ENCODE results near the gene NDUFC2. TPM values are rescaled to one million over a fixed set of nuclear protein-coding genes. Genes with fewer than 3 reads are reported as not detected.
"Not testable (repeated sequence)": the region's sequence is repeated elsewhere in the genome, so short reads cannot be mapped to it uniquely, and the experiment has no call there.

Gene NDUFC2
- total RNA-seq, 1 experiment from 2014 or later, result 183 TPM

- DNase-seq (ENCODE audit: low spot score); in situ Hi-C loops (cut with HindIII; ENCODE audit: low sequenced_read_pairs): not testable (repeated sequence)
Observed at GRCh38 chr11:78059749-78060328, 19.8 kb downstream of the NDUFC2 start.

- in situ Hi-C loops (cut with HindIII; ENCODE audit: low sequenced_read_pairs), result no loop called here
Observed at GRCh38 chr11:78057462-78058055, 22.1 kb downstream of the NDUFC2 start.

GRCh38 chr11:78056093-78056492 is 23.6 kb downstream of the NDUFC2 start:
- in situ Hi-C loops (cut with HindIII; ENCODE audit: low sequenced_read_pairs), result no loop called here

More at GRCh38 chr11:78057462-78058055, 22.1 kb downstream of the NDUFC2 start:
- DNase-seq (ENCODE audit: low spot score), result no peak

GRCh38 chr11:78054971-78055370 is 24.7 kb downstream of the NDUFC2 start:
- in situ Hi-C loops (cut with HindIII; ENCODE audit: low sequenced_read_pairs), result no loop called here
- DNase-seq (ENCODE audit: low spot score), result no peak

More at GRCh38 chr11:78056093-78056492, 23.6 kb downstream of the NDUFC2 start:
- no peak for DNase-seq (ENCODE audit: low spot score)

GRCh38 chr11:78050964-78051831 is 28.5 kb downstream of the NDUFC2 start:
- no peak for DNase-seq (ENCODE audit: low spot score)
- in situ Hi-C loops (cut with HindIII; ENCODE audit: low sequenced_read_pairs), result no loop called here

- in situ Hi-C loops (cut with HindIII; ENCODE audit: low sequenced_read_pairs), result no loop called here
- no peak for DNase-seq (ENCODE audit: low spot score)
Observed at GRCh38 chr11:78049348-78049747, 30.3 kb downstream of the NDUFC2 start.

- in situ Hi-C loops (cut with HindIII; ENCODE audit: low sequenced_read_pairs), result no loop called here
- no peak for DNase-seq (ENCODE audit: low spot score)
Observed at GRCh38 chr11:78048561-78048960, 31.1 kb downstream of the NDUFC2 start.

GRCh38 chr11:78046486-78046854 is 33.2 kb downstream of the NDUFC2 start:
- DNase-seq (ENCODE audit: low spot score), result no peak
- in situ Hi-C loops (cut with HindIII; ENCODE audit: low sequenced_read_pairs), result no loop called here

- in situ Hi-C loops (cut with HindIII; ENCODE audit: low sequenced_read_pairs), result no loop called here
- peak; percentile 86 for DNase-seq (ENCODE audit: low spot score)
Observed at GRCh38 chr11:78045851-78046485, 33.7 kb downstream of the NDUFC2 start.

- DNase-seq (ENCODE audit: low spot score), result no peak
- in situ Hi-C loops (cut with HindIII; ENCODE audit: low sequenced_read_pairs), result no loop called here
Observed at GRCh38 chr11:78044706-78045105, 35.0 kb downstream of the NDUFC2 start.

- in situ Hi-C loops (cut with HindIII; ENCODE audit: low sequenced_read_pairs), result no loop called here
- DNase-seq (ENCODE audit: low spot score), result no peak
Observed at GRCh38 chr11:78041843-78042440, 37.7 kb downstream of the NDUFC2 start.

GRCh38 chr11:78041380-78041719 is 38.3 kb downstream of the NDUFC2 start:
- in situ Hi-C loops (cut with HindIII; ENCODE audit: low sequenced_read_pairs); DNase-seq (ENCODE audit: low spot score): not testable (repeated sequence)

GRCh38 chr11:78040691-78041379 is 38.8 kb downstream of the NDUFC2 start:
- in situ Hi-C loops (cut with HindIII; ENCODE audit: low sequenced_read_pairs), result no loop called here
- no peak for DNase-seq (ENCODE audit: low spot score)

GRCh38 chr11:78039919-78040671 is 39.6 kb downstream of the NDUFC2 start:
- in situ Hi-C loops (cut with HindIII; ENCODE audit: low sequenced_read_pairs), result no loop called here
- DNase-seq (ENCODE audit: low spot score), result no peak

GRCh38 chr11:78039391-78039918 is 40.2 kb downstream of the NDUFC2 start:
- in situ Hi-C loops (cut with HindIII; ENCODE audit: low sequenced_read_pairs), result no loop called here
- no peak for DNase-seq (ENCODE audit: low spot score)

GRCh38 chr11:78038697-78039313 is 40.9 kb downstream of the NDUFC2 start:
- in situ Hi-C loops (cut with HindIII; ENCODE audit: low sequenced_read_pairs), result no loop called here
- DNase-seq (ENCODE audit: low spot score), result no peak

GRCh38 chr11:78037825-78038620 is 41.6 kb downstream of the NDUFC2 start:
- in situ Hi-C loops (cut with HindIII; ENCODE audit: low sequenced_read_pairs), result no loop called here
- no peak for DNase-seq (ENCODE audit: low spot score)

All from G401 (cell line).